IPS-18c (cell line): ENCODE measurements around the gene METTL3.

Source experiments
- H3K4me3 ChIP-seq: 2 replicates; pipeline ENCODE4 v1.7.0; 2013; ENCODE audit warnings: low read depth, mild to moderate bottlenecking, low read length, moderate library complexity; ENCODE audit not compliant: insufficient read depth
- H3K9me3 ChIP-seq: one replicate; pipeline ENCODE4 v1.6.1; 2013; ENCODE audit warnings: mild to moderate bottlenecking, low read length, moderate library complexity; ENCODE audit not compliant: control insufficient read depth, insufficient read depth

Gene METTL3

GRCh38 chr14:21501568-21501967 is 9.6 kb downstream of the METTL3 start:
- no peaks in the 10 kb centered on the region for H3K9me3 ChIP-seq
- H3K4me3 ChIP-seq = no peak overlapping the region

GRCh38 chr14:21498540-21499526 is 12.3 kb downstream of the METTL3 start:
- Histone ChIP-seq H3K4me3 (no peak overlapping the region), H3K9me3 (no peaks in the 10 kb centered on the region)

- Histone ChIP-seq H3K9me3 (no peaks in the 10 kb centered on the region), H3K4me3 (no peak overlapping the region)
Observed at GRCh38 chr14:21496453-21496852, 14.7 kb downstream of the METTL3 start.

GRCh38 chr14:21494902-21495762 is 16.0 kb downstream of the METTL3 start:
- Histone ChIP-seq H3K4me3 (no peak overlapping the region), H3K9me3 (no peaks in the 10 kb centered on the region)

GRCh38 chr14:21486640-21487087 is 24.5 kb downstream of the METTL3 start:
- H3K9me3 ChIP-seq = no peaks in the 10 kb centered on the region
- H3K4me3 ChIP-seq = no peak overlapping the region

GRCh38 chr14:21476925-21477681 is 34.0 kb downstream of the METTL3 start, which contains the start of the genes RAB2B and TOX4:
TSS of gene RAB2B (minus strand) at chr14:21476959. CDS start at chr14:21476872, 87 bp downstream.
TSS of gene TOX4 (plus strand) at chr14:21477195. CDS start at chr14:21477279, 84 bp downstream.
- H3K4me3 ChIP-seq = peak within 1 kb of the TSS; percentile 95
- no peaks in the 10 kb centered on the region for H3K9me3 ChIP-seq

GRCh38 chr14:21476523-21476924 is 34.6 kb downstream of the METTL3 start:
- Histone ChIP-seq H3K9me3 (no peaks in the 10 kb centered on the region), H3K4me3 (peak overlapping the region; percentile 74)

GRCh38 chr14:21475767-21476522 is 35.2 kb downstream of the METTL3 start:
- no peaks in the 10 kb centered on the region for H3K9me3 ChIP-seq
- H3K4me3 ChIP-seq = peak overlapping the region; percentile 74

- Histone ChIP-seq H3K4me3 (no peak overlapping the region), H3K9me3 (no peaks in the 10 kb centered on the region)
Observed at GRCh38 chr14:21467616-21468015, 43.5 kb downstream of the METTL3 start.

- H3K9me3 ChIP-seq = no peaks in the 10 kb centered on the region
- H3K4me3 ChIP-seq = peak within 1 kb of the TSS; percentile 95
Observed at GRCh38 chr14:21455912-21456667, 55.0 kb downstream of the METTL3 start, which contains the start of gene CHD8. TSS of gene CHD8 (minus strand) at chr14:21456123. CDS start at chr14:21431643, 24,480 bp downstream.

- Histone ChIP-seq H3K4me3 (peak overlapping the region; percentile 95), H3K9me3 (no peaks in the 10 kb centered on the region)
Observed at GRCh38 chr14:21455592-21455911, 55.6 kb downstream of the METTL3 start.

- peak overlapping the region; percentile 95 for H3K4me3 ChIP-seq
Observed at GRCh38 chr14:21454843-21455544, 56.1 kb downstream of the METTL3 start.

GRCh38 chr14:21449899-21450216 is 61.3 kb downstream of the METTL3 start:
- H3K4me3 ChIP-seq = no peak overlapping the region
- no peaks in the 10 kb centered on the region for H3K9me3 ChIP-seq

More at GRCh38 chr14:21454843-21455544, 56.1 kb downstream of the METTL3 start:
- no peaks in the 10 kb centered on the region for H3K9me3 ChIP-seq
